Retina (tissue), 1 donor: ENCODE results near the gene CYSLTR2.

Source experiments
- DNase-seq: peaks from one replicate; pipeline ENCODE4 v3.0.0-alpha.2; 2016

CYSLTR2 gene

GRCh38 chr13:48749144-48749543 is 95.4 kb downstream of the CYSLTR2 start:
- no peak for DNase-seq

GRCh38 chr13:48749699-48750473 is 96.2 kb downstream of the CYSLTR2 start:
- DNase-seq, result peak; percentile 54

GRCh38 chr13:48750588-48751383 is 97.1 kb downstream of the CYSLTR2 start:
- DNase-seq, result no peak

GRCh38 chr13:48760626-48761025 is 106.9 kb downstream of the CYSLTR2 start:
- DNase-seq, result no peak
